Left ventricle myocardium inferior (tissue), 1 donor: ENCODE data around the gene ZNF80. TPM values are rescaled to one million over a fixed set of nuclear protein-coding genes. Genes with fewer than 3 reads are reported as not detected.

Experiments used
- DNase-seq: peaks from one replicate; pipeline ENCODE4 v3.0.0-alpha.2; 2020
- H3K27ac ChIP-seq: fragments of 200-600 bp; replicated peaks from 2 replicates; pipeline ENCODE4 v1.8.0; 2021
- H3K27me3 ChIP-seq: fragments of 200-600 bp; 2 replicates; pipeline ENCODE4 v1.8.0; 2021; ENCODE audit warnings: low read depth
- H3K36me3 ChIP-seq: fragments of 200-600 bp; 2 replicates; pipeline ENCODE4 v1.8.0; 2021
- H3K4me1 ChIP-seq: fragments of 200-600 bp; 2 replicates; pipeline ENCODE4 v1.8.0; 2021
- H3K4me3 ChIP-seq: fragments of 200-600 bp; 2 replicates; pipeline ENCODE4 v1.8.0; 2021; ENCODE audit warnings: mild to moderate bottlenecking, moderate library complexity
- H3K9me3 ChIP-seq: fragments of 200-600 bp; replicated peaks from 2 replicates; pipeline ENCODE4 v1.8.0; 2021
- CTCF ChIP-seq: fragments of 200-600 bp; IDR thresholded peaks from 2 replicates; pipeline ENCODE4 v1.8.0; 2021; ENCODE audit warnings: antibody characterized with exemption, mild to moderate bottlenecking, borderline replicate concordance
- intact Hi-C: fragments of 100-400 bp; cut with micrococcal nuclease; formaldehyde crosslinking; loops from one replicate; pipeline ENCODE4 v1.11.0; 2022
- total RNA-seq: library from RNA; stranded (reverse); fragmentation: NEBNext Ultra II Directional; extraction: Animal tissue kit (Norgen Biotek cat#: 25700); gene quantifications from one replicate; pipeline ENCODE4 v1.2.1, GENCODE V29; 2021
- donor health status: DM: no; HTN: yes; CAD: no; lungs with severe emphysema.

ZNF80 gene
- total RNA-seq, 1 donor from 2014 or later: not detected

- Histone ChIP-seq H3K27ac (no peak overlapping the region), H3K4me3 (peak overlapping the region; percentile 39), H3K9me3 (no peaks in the 10 kb centered on the region), H3K4me1 (peaks cover 16% of the 10 kb centered on the region), H3K36me3 (no peaks in the 10 kb centered on the region), H3K27me3 (peaks cover 77% of the 10 kb centered on the region)
- DNase-seq: no peak
- intact Hi-C loops: no loop called here
- no peak for TF ChIP-seq CTCF
Observed at GRCh38 chr3:114214542-114215341, 22.6 kb downstream of the ZNF80 start.

- peaks cover 73% of the 10 kb centered on the region for H3K27me3 ChIP-seq
- intact Hi-C loops: no loop called here
- H3K9me3 ChIP-seq: no peaks in the 10 kb centered on the region
- DNase-seq: no peak
- TF ChIP-seq CTCF: no peak
- no peaks in the 10 kb centered on the region for H3K36me3 ChIP-seq
- peak overlapping the region; percentile 39 for H3K4me3 ChIP-seq
- peaks cover 16% of the 10 kb centered on the region for H3K4me1 ChIP-seq
- no peak overlapping the region for H3K27ac ChIP-seq
Observed at GRCh38 chr3:114213627-114214541, 23.5 kb downstream of the ZNF80 start.

- Histone ChIP-seq H3K4me3 (peak overlapping the region; percentile 39), H3K4me1 (peaks cover 16% of the 10 kb centered on the region), H3K27ac (no peak overlapping the region), H3K27me3 (peaks cover 67% of the 10 kb centered on the region), H3K36me3 (no peaks in the 10 kb centered on the region), H3K9me3 (no peaks in the 10 kb centered on the region)
- no peak for TF ChIP-seq CTCF
- intact Hi-C loops: no loop called here
- DNase-seq: no peak
Observed at GRCh38 chr3:114213292-114213626, 24.1 kb downstream of the ZNF80 start.

- Histone ChIP-seq H3K27me3 (peaks cover 61% of the 10 kb centered on the region), H3K4me3 (no peak overlapping the region), H3K36me3 (no peaks in the 10 kb centered on the region), H3K4me1 (peaks cover 16% of the 10 kb centered on the region), H3K27ac (no peak overlapping the region), H3K9me3 (no peaks in the 10 kb centered on the region)
- intact Hi-C loops: no loop called here
- no peak for TF ChIP-seq CTCF
- no peak for DNase-seq
Observed at GRCh38 chr3:114212646-114213045, 24.7 kb downstream of the ZNF80 start.

GRCh38 chr3:114207768-114208167 lies 29.6 kb downstream of the ZNF80 start:
- H3K9me3 ChIP-seq: no peaks in the 10 kb centered on the region
- no peak for TF ChIP-seq CTCF
- intact Hi-C loops: no loop called here
- no peak overlapping the region for H3K4me3 ChIP-seq
- H3K27ac ChIP-seq: no peak overlapping the region
- H3K4me1 ChIP-seq: no peaks in the 10 kb centered on the region
- H3K36me3 ChIP-seq: no peaks in the 10 kb centered on the region
- no peak for DNase-seq
- H3K27me3 ChIP-seq: peaks cover 13% of the 10 kb centered on the region
